CD4-positive, alpha-beta T cell (primary cell): ENCODE data around the gene WDR90. TPM values are rescaled to one million over a fixed set of nuclear protein-coding genes. Genes with fewer than 3 reads are reported as not detected.

Experiments
- ATAC-seq: fragments of 200-7000 bp; cut with Tn5 transposase; one replicate; pipeline ENCODE4 v1.10.0; 2022; ENCODE audit warnings: mild to moderate bottlenecking; ENCODE audit not compliant: poor library complexity
- CTCF ChIA-PET: fragments of 350-600 bp; sonication (Branson Sonifier 250); formaldehyde crosslinking; loops from one replicate; lab custom pipeline; 2021; ENCODE audit warnings: antibody characterized with exemption, inconsistent platforms; lab: Charles Lee
- POLR2A ChIA-PET: fragments of 350-600 bp; sonication (Branson Sonifier 250); formaldehyde crosslinking; loops from one replicate; lab custom pipeline; 2021; ENCODE audit warnings: antibody characterized with exemption, inconsistent platforms; lab: Charles Lee
- DNase-seq, 14 experiments: peaks; one replicate each; pipeline ENCODE4 v3.0.0-alpha.2; 2013 to 2020; ENCODE audit warnings: mixed read lengths in 2 of 14
- H3K27ac ChIP-seq, 2 donors: one replicate each; pipeline versions ENCODE4 v1.5.1 to v1.7.0; 2013; ENCODE audit warnings: low read length in 2 of 2, low read depth in 1 of 2, mild to moderate bottlenecking in 1 of 2
- H3K27me3 ChIP-seq, 2 experiments: 1 replicate in 1 of 2; 2 replicates in 1 of 2; pipeline versions ENCODE4 v1.6.1 to v1.7.0; 2013; ENCODE audit warnings: low read length in 2 of 2, control low read depth in 1 of 2, mild to moderate bottlenecking in 1 of 2, moderate library complexity in 1 of 2; ENCODE audit not compliant: insufficient read depth in 2 of 2, control insufficient read depth in 1 of 2
- H3K36me3 ChIP-seq: one replicate; pipeline ENCODE4 v1.6.1; 2013; ENCODE audit warnings: low read length, control low read depth; ENCODE audit not compliant: insufficient read depth
- H3K4me1 ChIP-seq: one replicate; pipeline ENCODE4 v1.6.1; 2013; ENCODE audit warnings: low read length, control low read depth; ENCODE audit not compliant: insufficient read depth
- H3K4me3 ChIP-seq: one replicate; pipeline ENCODE4 v1.5.1; 2013; ENCODE audit warnings: mild to moderate bottlenecking, low read length, moderate library complexity
- H3K9me3 ChIP-seq, 2 experiments: 1 replicate in 1 of 2; 2 replicates in 1 of 2; pipeline versions ENCODE4 v1.6.1 to v1.7.0; 2013; ENCODE audit warnings: low read length in 2 of 2, mild to moderate bottlenecking in 2 of 2, control low read depth in 1 of 2, moderate library complexity in 1 of 2; ENCODE audit not compliant: control insufficient read depth in 1 of 2, insufficient read depth in 1 of 2
- H3K27ac Mint-ChIP-seq: one replicate; pipeline ENCODE4 v1.8.0; 2020; ENCODE audit warnings: mixed read lengths
- H3K27me3 Mint-ChIP-seq: one replicate; pipeline ENCODE4 v1.8.0; 2021; ENCODE audit warnings: mixed read lengths
- H3K36me3 Mint-ChIP-seq: one replicate; pipeline ENCODE4 v1.8.0; 2021; ENCODE audit warnings: low read depth, mixed read lengths
- H3K4me1 Mint-ChIP-seq: one replicate; pipeline ENCODE4 v1.8.0; 2021; ENCODE audit warnings: low read depth, mixed read lengths
- H3K4me3 Mint-ChIP-seq: one replicate; pipeline ENCODE4 v1.8.0; 2020; ENCODE audit warnings: mild to moderate bottlenecking, mixed read lengths
- H3K9me3 Mint-ChIP-seq: one replicate; pipeline ENCODE4 v1.8.0; 2020; ENCODE audit warnings: mixed read lengths
- CTCF ChIP-seq: fragments of 200-600 bp; IDR thresholded peaks from one replicate; pipeline ENCODE4 v1.8.0; 2022; ENCODE audit warnings: antibody characterized with exemption, mild to moderate bottlenecking
- intact Hi-C, 2 experiments: fragments of 100-400 bp; cut with DNase I in 1 of 2; cut with micrococcal nuclease in 1 of 2; formaldehyde crosslinking; loops; one replicate each; pipeline versions ENCODE4 v1.15.1 to v1.9.0; 2023 to 2025; cut with DNase I, micrococcal nuclease
- total RNA-seq, 174 experiments: library from RNA in 2 of 174; stranded (reverse) in 2 of 174; gene quantifications; one replicate each; pipeline ENCODE4 v1.2.3 and lab custom pipeline; 2021 to 2026

WDR90 gene
- total RNA-seq, 2 experiments from 2014 or later = 8.1 to 10.3 TPM

DNA sequence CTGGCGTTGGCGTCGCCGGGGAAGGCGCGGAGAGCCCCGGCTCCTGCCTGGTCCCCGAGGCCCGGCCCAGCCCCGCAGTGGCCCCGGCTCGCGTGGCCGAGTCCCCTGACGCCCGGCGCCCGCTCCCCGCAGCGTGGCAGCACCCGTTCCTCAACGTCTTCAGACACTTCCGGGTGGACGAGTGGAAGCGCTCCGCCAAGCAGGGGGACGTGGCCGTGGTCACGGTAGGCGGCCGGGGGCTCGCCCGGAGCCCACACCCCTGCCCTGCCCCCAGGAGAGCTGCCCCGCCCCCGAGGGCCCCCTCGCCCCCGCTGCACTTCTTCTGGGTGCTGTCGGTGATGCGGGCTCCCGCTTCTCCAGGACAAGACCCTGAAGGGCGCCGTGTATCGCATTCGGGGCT lies 466 bp downstream of the WDR90 start:
- POLR2A ChIA-PET = interaction anchor here (1.0 to 1.2 kb wide), 4 partner anchors 9 to 40 kb away, joined by 4 to 15 read pairs (median 4); partner anchors contain the start of genes METTL26, STUB1 and WDR24
- DNase-seq = peak in 1 of 14 experiments; percentile 35
- H3K27me3 Mint-ChIP-seq = no peaks in the 10 kb centered on the region
- Histone ChIP-seq H3K4me1 (peaks cover 29% of the 10 kb centered on the region), H3K27ac (no peak overlapping the region), H3K4me3 (peak overlapping the region; percentile 24), H3K36me3 (no peaks in the 10 kb centered on the region), H3K27me3 (no peaks in the 10 kb centered on the region), H3K9me3 (no peaks in the 10 kb centered on the region)
- H3K9me3 Mint-ChIP-seq = no peaks in the 10 kb centered on the region
- intact Hi-C loops = no loop called here
- no peak for TF ChIP-seq CTCF
- CTCF ChIA-PET = interaction anchor here (1.3 kb wide), 1 partner anchor 13 kb away, joined by 5 read pairs; the partner anchor contains the start of gene METTL26
- H3K4me1 Mint-ChIP-seq = no peaks in the 10 kb centered on the region
- no peaks in the 10 kb centered on the region for H3K36me3 Mint-ChIP-seq
- H3K27ac Mint-ChIP-seq = no peak overlapping the region
- H3K4me3 Mint-ChIP-seq = peak overlapping the region; percentile 51
- peak; percentile 2 for ATAC-seq

DNA sequence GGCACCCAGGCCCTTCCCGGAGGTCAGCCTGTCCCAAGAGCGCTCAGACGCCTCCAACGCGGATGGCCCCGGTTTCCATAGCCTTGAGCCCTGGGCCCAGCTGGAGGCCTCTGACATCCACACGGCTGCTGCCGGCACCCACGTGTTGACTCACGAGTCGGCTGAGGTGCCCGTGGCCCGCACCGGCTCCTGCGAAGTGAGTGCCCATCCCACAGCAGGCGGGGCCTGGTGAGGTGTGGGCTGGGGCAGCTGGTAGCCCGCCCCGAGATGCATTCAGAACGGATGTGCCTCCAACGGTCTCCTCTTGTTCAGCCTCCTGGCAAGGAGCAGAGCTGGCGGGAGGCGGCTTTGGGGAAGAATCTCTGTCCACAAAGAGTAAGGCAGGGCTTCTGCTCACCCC lies 2.7 kb downstream of the WDR90 start:
- Mint-ChIP-seq H3K4me1 (no peaks in the 10 kb centered on the region), H3K36me3 (no peaks in the 10 kb centered on the region), H3K27me3 (no peaks in the 10 kb centered on the region), H3K4me3 (no peak overlapping the region), H3K9me3 (no peaks in the 10 kb centered on the region), H3K27ac (no peak overlapping the region)
- Histone ChIP-seq H3K36me3 (no peaks in the 10 kb centered on the region), H3K27ac (no peak overlapping the region), H3K27me3 (no peaks in the 10 kb centered on the region), H3K4me1 (peaks cover 29% of the 10 kb centered on the region), H3K9me3 (no peaks in the 10 kb centered on the region), H3K4me3 (no peak overlapping the region)
- CTCF ChIA-PET = no interaction called here
- no peak for DNase-seq
- intact Hi-C loops = no loop called here
- no peak for ATAC-seq
- POLR2A ChIA-PET = no interaction called here
- no peak for TF ChIP-seq CTCF

DNA sequence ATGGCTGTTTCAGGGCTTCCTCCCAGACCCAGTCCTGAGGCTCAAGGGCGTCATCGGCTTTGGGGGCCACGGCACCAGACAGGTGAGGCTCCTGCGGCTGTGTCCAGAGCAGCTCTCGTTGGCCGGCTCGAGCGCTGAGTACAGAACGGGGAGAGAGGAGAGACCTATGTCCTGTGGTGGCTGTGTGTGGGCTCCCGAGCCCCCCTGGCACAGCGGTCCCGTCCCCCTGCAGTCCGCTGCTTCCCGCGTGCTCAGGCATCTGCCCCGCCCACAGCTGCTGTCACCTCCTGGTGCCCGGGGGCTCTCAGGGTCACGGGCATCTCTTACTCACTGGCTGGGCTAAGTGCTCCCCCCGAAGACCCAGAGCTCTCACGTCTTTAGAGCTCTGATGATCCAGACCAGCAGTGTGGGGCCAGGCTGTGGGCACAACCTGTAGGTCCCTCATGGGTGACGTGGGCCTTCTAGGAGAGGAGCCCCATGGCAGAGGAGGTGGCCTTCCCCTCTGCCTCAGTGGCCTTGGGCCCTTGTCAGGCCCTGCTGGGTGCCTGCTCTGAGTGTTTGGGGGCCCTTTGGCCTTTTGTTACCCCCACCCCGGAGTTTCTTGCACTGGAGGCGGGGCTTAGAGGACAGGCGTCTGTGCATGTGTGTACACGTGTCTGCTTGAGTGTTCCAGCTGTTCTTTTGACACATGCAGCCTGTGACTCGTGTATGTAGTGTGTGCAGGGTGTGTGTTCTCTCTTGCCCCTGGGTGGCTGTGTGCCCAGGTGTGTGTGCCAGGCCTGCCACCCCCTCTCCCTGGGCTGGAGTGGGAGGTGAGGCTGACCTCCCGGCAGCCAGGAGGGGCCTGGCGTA lies 3.5 kb downstream of the WDR90 start:
- H3K4me1 Mint-ChIP-seq = no peaks in the 10 kb centered on the region
- DNase-seq = no peak
- Histone ChIP-seq H3K4me1 (peaks cover 24% of the 10 kb centered on the region), H3K36me3 (no peaks in the 10 kb centered on the region), H3K27me3 (no peaks in the 10 kb centered on the region), H3K27ac (no peak overlapping the region), H3K9me3 (no peaks in the 10 kb centered on the region), H3K4me3 (no peak overlapping the region)
- no peak for TF ChIP-seq CTCF
- POLR2A ChIA-PET = no interaction called here
- H3K4me3 Mint-ChIP-seq = no peak overlapping the region
- CTCF ChIA-PET = no interaction called here
- H3K27me3 Mint-ChIP-seq = no peaks in the 10 kb centered on the region
- H3K27ac Mint-ChIP-seq = no peak overlapping the region
- intact Hi-C loops = no loop called here
- no peaks in the 10 kb centered on the region for H3K9me3 Mint-ChIP-seq
- no peak for ATAC-seq
- H3K36me3 Mint-ChIP-seq = no peaks in the 10 kb centered on the region
